Measurements from ENCODE around the gene AIFM3.
"Not testable (repeated sequence)": the region's sequence is repeated elsewhere in the genome, so short reads cannot be mapped to it uniquely, and the experiment has no call there.

The AIFM3 gene

DNA sequence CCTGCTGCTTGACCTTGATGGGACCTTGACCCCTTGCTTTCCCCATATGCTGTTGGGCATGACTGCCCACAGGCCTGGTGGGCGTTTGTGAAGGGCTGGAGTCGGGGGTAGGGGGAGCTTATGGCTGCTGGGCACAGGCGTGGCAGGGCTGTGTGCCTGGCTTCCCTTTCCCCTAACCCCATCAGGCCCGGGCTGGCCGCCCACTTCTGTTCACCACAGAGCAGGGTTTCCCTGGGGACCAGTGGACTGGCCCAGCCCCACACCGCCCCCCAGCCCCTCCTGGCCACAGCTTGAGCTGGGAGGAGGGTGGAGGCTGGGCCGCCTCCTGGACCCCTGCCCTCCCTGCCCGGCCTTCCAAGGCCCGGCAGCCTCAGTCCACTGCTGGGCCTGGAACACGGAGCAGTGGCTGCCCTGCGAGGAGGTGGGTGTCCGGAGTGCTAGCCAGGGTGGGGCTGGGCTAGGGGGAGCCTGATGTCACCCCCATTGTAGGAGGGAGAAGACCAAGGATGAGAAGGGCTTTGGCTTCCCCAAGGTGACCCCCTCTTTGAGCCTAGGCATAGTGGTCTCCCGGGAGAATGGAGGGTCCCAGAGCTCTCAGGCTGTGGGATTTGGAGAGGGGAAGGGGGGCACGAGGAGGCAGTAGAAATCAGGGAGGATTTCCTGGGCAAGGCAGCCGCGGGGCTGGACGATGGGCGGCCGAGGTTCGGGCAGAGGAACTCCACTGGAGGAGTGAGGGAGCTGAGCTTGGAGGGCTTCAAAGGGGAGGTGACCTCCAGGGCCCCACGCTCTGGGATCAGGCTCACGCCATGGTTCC, at the start of gene AIFM3:
AIFM3 (plus strand) TSS at position 373 of the 814 bp plus-strand sequence. CDS start 690 bp downstream, outside the sequence.
- no peak for DNase-seq

GRCh38 chr22:20918663-20919218, 48.3 kb upstream of the AIFM3 start:
- DNase-seq = peak; percentile 14

DNA sequence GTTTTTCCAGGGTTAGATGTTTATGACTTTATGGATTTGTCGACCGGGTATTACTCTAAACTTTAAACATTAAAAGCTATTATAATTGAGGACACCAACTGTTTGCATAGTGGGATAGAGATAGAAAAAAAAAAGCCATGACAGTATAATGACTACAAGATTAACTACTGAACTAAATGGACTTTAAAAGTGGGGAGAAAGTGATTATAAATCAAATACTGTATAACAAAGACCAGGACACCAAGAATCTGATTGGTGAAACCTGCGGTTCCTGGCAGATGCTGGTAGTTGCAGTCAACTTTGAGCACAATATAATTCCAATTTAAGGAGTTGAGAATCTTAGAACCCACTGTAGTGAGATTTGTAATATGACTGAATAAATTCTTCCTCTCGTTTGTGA, 47.3 kb upstream of the AIFM3 start:
- peak; percentile 12 for DNase-seq

DNA sequence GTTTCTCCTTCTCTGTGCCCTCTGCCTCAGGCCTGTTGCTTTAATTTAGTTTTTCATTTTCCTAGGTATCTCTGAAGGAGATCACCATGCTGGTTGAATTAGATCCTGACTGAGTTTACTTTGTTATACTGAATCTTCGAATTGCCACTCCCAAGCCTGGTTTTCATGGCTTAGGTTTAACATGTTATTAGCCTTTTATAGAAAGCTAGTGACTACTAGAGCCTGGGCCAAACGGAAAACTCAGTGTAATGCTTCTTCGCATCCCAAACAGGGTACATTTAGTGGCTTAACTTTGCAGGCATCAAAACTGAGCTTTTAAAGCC, 46.2 kb upstream of the AIFM3 start:
- no peak for DNase-seq

DNA sequence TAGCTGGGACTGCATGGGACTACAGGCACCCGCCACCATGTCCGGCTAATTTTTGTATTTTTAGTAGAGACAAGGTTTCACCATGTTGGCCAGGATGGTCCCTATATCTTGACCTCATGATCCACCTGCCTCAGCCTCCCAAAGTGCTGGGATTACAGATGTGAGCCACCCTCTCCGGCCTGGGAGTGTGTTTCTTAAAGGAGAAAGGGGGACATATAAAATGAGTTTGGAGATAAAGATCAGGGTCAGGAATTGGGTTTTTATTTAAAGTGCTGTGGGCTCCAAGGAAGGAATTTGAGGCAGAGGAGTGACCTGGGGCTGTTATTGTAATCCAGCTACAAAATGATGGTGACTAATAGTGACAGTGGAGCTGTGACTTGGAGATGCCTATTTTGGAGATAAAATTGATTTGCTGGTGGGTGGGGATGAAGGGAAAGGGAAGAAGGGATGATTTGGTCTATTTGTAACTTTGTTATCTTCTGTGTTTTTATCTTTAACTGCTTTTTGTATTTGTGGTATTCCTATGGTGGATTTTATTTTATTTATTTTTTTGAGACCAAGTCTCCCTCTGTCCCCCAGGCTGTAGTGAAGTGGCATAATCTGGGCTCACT, 44.8 kb upstream of the AIFM3 start:
- DNase-seq = no peak

DNA sequence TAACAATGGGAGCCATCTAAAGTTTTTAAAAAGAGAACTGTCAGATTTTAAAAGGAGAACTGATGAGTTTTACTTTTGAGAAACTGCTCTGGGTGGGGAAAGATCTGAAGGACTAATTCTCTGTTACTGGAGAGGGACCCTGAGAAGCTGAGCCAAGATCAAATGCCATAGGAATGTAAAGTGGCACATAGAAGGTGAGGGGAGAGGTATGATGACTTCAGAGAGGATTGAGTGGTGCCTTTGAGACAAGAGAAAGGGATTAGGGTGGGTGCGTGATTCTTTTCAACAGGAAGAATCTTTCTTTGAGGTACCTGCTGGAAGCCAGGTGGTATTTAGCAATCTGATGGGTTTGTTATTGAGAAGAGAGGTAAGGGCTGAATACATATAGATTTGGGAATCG, 40.8 kb upstream of the AIFM3 start:
- no peak for DNase-seq

GRCh38 chr22:20927940-20928572, 39.0 kb upstream of the AIFM3 start:
- no peak for DNase-seq

GRCh38 chr22:20928573-20928967, 38.5 kb upstream of the AIFM3 start:
- no peak for DNase-seq

- no peak for DNase-seq
Observed at GRCh38 chr22:20930004-20930403, 37.1 kb upstream of the AIFM3 start.

DNA sequence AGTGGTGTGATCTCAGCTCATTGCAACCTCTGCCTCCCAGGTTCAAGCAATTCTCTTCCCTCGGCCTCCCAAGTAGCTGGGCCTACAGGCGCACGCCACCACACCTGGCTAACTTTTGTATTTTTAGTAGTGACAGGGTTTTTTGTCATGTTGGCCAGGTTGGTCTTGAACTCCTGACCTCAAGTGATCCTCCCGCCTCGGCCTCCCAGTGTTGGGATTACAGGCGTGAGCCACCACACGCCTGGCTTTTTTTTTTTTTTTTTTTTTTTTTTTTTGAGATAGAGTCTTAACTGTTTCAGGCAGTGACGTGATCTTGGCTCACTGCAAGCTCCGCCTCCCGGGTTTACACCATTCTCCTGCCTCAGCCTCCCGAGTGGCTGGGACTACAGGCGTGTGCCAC, 36.6 kb upstream of the AIFM3 start:
- DNase-seq = not testable (repeated sequence)

- DNase-seq = no peak
Observed at GRCh38 chr22:20931126-20931654, 35.9 kb upstream of the AIFM3 start.

DNA sequence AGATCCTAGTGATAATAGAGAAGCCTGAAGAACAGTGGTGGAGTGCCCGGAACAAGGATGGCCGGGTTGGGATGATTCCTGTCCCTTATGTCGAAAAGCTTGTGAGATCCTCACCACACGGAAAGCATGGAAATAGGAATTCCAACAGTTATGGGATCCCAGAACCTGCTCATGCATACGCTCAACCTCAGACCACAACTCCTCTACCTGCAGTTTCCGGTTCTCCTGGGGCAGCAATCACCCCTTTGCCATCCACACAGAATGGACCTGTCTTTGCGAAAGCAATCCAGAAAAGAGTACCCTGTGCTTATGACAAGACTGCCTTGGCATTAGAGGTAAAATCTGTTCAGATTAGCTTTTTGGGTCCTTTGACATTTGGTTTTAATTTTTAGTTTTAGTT, 33.1 kb upstream of the AIFM3 start:
- no peak for DNase-seq

- DNase-seq = not testable (repeated sequence)
Observed at GRCh38 chr22:20935049-20935448, 32.0 kb upstream of the AIFM3 start.

DNA sequence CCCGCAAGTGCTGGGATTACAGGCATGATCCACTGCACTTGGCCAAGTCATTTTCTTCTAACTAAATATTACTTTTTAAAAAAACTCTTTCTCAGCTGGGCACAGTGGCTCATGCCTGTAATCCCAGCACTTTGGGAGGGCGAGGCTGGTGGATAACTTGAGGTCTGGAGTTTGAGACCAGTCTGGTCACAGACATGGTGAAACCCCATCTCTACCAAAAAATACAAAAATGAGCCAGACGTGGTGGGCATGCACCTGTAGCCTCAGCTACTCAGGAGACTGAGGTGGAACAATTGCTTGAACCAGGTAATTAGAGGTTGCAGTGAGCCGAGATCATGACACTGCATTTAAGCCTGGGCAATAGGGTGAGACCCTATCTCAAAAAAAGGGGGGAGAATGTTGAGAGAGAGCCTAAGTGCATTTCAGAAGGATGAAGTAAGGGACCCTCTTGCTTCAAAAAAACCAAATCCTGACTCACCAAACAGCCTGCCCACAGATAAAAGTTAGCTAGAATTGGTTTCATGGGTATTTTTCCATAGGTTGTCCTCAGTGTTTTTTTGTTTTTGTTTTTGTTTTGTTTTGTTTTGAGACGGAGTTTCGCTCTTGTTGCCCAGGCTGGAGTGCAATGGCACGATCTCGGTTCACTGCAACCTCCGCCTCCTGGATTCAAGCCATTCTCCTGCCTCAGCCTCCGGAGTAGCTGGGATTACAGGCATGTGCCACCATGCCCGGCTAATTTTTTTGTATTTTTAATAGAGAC, 31.1 kb upstream of the AIFM3 start:
- not testable (repeated sequence) for DNase-seq

- no peak for DNase-seq
Observed at GRCh38 chr22:20937031-20937793, 29.8 kb upstream of the AIFM3 start.

GRCh38 chr22:20937794-20938671, 29.0 kb upstream of the AIFM3 start:
- no peak for DNase-seq

- DNase-seq = not testable (repeated sequence)
Observed at GRCh38 chr22:20939457-20940185, 27.4 kb upstream of the AIFM3 start.

DNA sequence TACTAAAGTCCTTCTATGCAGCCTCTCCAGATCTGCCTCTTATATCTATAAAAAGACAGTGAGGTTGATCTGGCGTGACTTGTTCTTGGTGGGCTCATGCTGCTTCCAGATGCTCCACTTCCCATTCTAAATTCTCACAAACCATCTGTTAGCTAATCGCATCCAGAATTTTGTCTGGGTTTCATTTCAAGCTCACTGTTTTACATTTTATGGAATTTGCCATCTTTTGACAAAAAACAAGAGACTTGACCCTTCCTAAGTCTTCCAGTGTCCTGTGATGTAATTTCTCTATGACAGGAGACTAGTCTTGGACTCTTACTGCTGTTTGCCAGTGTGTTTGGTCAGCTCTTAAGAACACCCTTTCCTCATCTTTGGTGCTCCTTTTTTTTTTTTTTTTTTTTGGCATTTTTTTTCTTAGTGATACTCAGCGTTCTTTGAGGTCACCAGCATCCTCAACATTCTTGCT, 26.8 kb upstream of the AIFM3 start:
- DNase-seq = peak; percentile 54

DNA sequence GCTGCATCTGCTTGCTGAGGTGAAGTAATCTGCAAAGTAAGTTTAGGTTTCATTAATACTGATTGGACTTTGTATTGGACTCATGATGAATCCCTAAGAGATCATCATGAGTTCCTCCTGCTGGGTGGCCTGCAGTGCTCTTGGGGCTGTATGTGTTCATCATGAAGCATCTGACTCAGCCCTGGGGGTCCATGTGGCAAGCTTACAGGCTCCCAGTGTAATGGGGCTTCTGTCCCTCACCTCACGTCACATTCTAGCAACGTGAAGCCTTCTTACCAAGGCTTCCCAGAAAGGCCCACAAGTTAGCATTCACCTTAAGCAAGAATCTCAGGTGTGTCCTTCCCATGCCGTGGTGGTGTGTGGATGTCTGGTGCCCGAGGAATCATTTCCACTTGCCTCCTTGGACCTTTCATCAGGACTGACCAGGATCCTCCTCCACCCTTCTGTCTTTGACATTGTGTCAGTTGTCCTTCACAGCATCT, 26.1 kb upstream of the AIFM3 start:
- DNase-seq = peak; percentile 23

All from fibroblast of upper back skin (primary cell).